GM19099 (cell line): ENCODE measurements around the gene CSPG4.
A peak's percentile ranks its signal among the peaks of the same experiment; 100 is the strongest.

ENCODE experiments used
- POLR2A ChIP-seq: IDR thresholded peaks from 3 replicates; pipeline ENCODE4 v1.6.1; 2011; ENCODE audit warnings: low read depth; ENCODE audit not compliant: insufficient read length; ENCODE audit errors: extremely low read depth

CSPG4 gene

GRCh38 chr15:75738647-75739325 lies 26.1 kb upstream of the CSPG4 start:
- peak; percentile 41 for TF ChIP-seq POLR2A

GRCh38 chr15:75738014-75738646 lies 25.5 kb upstream of the CSPG4 start:
- TF ChIP-seq POLR2A = peak; percentile 48

- no peak for TF ChIP-seq POLR2A
Observed at GRCh38 chr15:75736256-75736655, 23.6 kb upstream of the CSPG4 start.

GRCh38 chr15:75733761-75734651 lies 21.4 kb upstream of the CSPG4 start:
- TF ChIP-seq POLR2A = no peak

- TF ChIP-seq POLR2A = no peak
Observed at GRCh38 chr15:75732809-75733451, 20.3 kb upstream of the CSPG4 start.

- TF ChIP-seq POLR2A = no peak
Observed at GRCh38 chr15:75732177-75732808, 19.6 kb upstream of the CSPG4 start.

GRCh38 chr15:75731248-75732151 lies 18.9 kb upstream of the CSPG4 start:
- TF ChIP-seq POLR2A = no peak

GRCh38 chr15:75729326-75730069 lies 16.9 kb upstream of the CSPG4 start:
- TF ChIP-seq POLR2A = no peak

- TF ChIP-seq POLR2A = no peak
Observed at GRCh38 chr15:75727851-75728715, 15.4 kb upstream of the CSPG4 start.

- TF ChIP-seq POLR2A = no peak
Observed at GRCh38 chr15:75727031-75727531, 14.4 kb upstream of the CSPG4 start.

- TF ChIP-seq POLR2A = no peak
Observed at GRCh38 chr15:75725719-75726607, 13.3 kb upstream of the CSPG4 start.
